ENCODE results near the gene TTLL8.
"Not testable (repeated sequence)": the region's sequence is repeated elsewhere in the genome, so short reads cannot be mapped to it uniquely, and the experiment has no call there.

The TTLL8 gene

GRCh38 chr22:50088096-50088495, 30.0 kb upstream of the TTLL8 start:
- in situ Hi-C loops (cut with MboI; ENCODE audit: low sequenced_read_pairs, unreplicated experiment) = no loop called here
- TF ChIP-seq CTCF (IDR thresholded peaks at IDR 0.05; ENCODE audit: borderline replicate concordance, control extremely low read depth, extremely low read depth, insufficient read depth, missing control alignments) = no peak
- no peak for DNase-seq (ENCODE audit: low spot score)

- peak; percentile 13 for DNase-seq (ENCODE audit: low spot score)
- in situ Hi-C loops (cut with MboI; ENCODE audit: low sequenced_read_pairs, unreplicated experiment) = no loop called here
Measured at GRCh38 chr22:50087646-50088045, 29.5 kb upstream of the TTLL8 start.

GRCh38 chr22:50086975-50087374, 28.9 kb upstream of the TTLL8 start:
- DNase-seq (ENCODE audit: low spot score); in situ Hi-C loops (cut with MboI; ENCODE audit: low sequenced_read_pairs, unreplicated experiment): not testable (repeated sequence)

More at GRCh38 chr22:50087646-50088045, 29.5 kb upstream of the TTLL8 start:
- no peak for TF ChIP-seq CTCF (IDR thresholded peaks at IDR 0.05; ENCODE audit: borderline replicate concordance, control extremely low read depth, extremely low read depth, insufficient read depth, missing control alignments)

- no peak for DNase-seq (ENCODE audit: low spot score)
- in situ Hi-C loops (cut with MboI; ENCODE audit: low sequenced_read_pairs, unreplicated experiment) = no loop called here
- TF ChIP-seq CTCF (IDR thresholded peaks at IDR 0.05; ENCODE audit: borderline replicate concordance, control extremely low read depth, extremely low read depth, insufficient read depth, missing control alignments) = no peak
Measured at GRCh38 chr22:50086526-50086925, 28.4 kb upstream of the TTLL8 start.

GRCh38 chr22:50085211-50085972, 27.3 kb upstream of the TTLL8 start, which contains the start of gene MLC1:
Gene MLC1 (minus strand): TSS chr22:50085426. CDS start chr22:50084902, 524 bp downstream.
- in situ Hi-C loops (cut with MboI; ENCODE audit: low sequenced_read_pairs, unreplicated experiment) = no loop called here
- TF ChIP-seq CTCF (IDR thresholded peaks at IDR 0.05; ENCODE audit: borderline replicate concordance, control extremely low read depth, extremely low read depth, insufficient read depth, missing control alignments) = no peak
- DNase-seq (ENCODE audit: low spot score) = peak; percentile 56

GRCh38 chr22:50084614-50085021, 26.5 kb upstream of the TTLL8 start:
- peak; percentile 36 for DNase-seq (ENCODE audit: low spot score)
- TF ChIP-seq CTCF (IDR thresholded peaks at IDR 0.05; ENCODE audit: borderline replicate concordance, control extremely low read depth, extremely low read depth, insufficient read depth, missing control alignments) = no peak
- in situ Hi-C loops (cut with MboI; ENCODE audit: low sequenced_read_pairs, unreplicated experiment) = no loop called here

- peak; percentile 34 for DNase-seq (ENCODE audit: low spot score)
- no peak for TF ChIP-seq CTCF (IDR thresholded peaks at IDR 0.05; ENCODE audit: borderline replicate concordance, control extremely low read depth, extremely low read depth, insufficient read depth, missing control alignments)
- in situ Hi-C loops (cut with MboI; ENCODE audit: low sequenced_read_pairs, unreplicated experiment) = no loop called here
Measured at GRCh38 chr22:50084080-50084477, 26.0 kb upstream of the TTLL8 start.

Data from GM13976 (cell line).